ENCODE measurements around the gene ARHGAP4.

GRCh38 chrX:153886915-153887314, 39.1 kb downstream of the ARHGAP4 start:
- no peak for TF ChIP-seq EZH2 (IDR thresholded peaks at IDR 0.05; ENCODE audit: low read depth)
- TF ChIP-seq, protein P1, sequence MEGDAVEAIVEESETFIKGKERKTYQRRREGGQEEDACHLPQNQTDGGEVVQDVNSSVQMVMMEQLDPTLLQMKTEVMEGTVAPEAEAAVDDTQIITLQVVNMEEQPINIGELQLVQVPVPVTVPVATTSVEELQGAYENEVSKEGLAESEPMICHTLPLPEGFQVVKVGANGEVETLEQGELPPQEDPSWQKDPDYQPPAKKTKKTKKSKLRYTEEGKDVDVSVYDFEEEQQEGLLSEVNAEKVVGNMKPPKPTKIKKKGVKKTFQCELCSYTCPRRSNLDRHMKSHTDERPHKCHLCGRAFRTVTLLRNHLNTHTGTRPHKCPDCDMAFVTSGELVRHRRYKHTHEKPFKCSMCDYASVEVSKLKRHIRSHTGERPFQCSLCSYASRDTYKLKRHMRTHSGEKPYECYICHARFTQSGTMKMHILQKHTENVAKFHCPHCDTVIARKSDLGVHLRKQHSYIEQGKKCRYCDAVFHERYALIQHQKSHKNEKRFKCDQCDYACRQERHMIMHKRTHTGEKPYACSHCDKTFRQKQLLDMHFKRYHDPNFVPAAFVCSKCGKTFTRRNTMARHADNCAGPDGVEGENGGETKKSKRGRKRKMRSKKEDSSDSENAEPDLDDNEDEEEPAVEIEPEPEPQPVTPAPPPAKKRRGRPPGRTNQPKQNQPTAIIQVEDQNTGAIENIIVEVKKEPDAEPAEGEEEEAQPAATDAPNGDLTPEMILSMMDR (conservative IDR thresholded peaks at IDR 0.05): no peak
